IMR-90 (cell line): Measurements from ENCODE around the gene PPP2R2D. TPM values are rescaled to one million over a fixed set of nuclear protein-coding genes. Genes with fewer than 3 reads are reported as not detected.

Experiments
- ATAC-seq: fragments of 200-7000 bp; cut with Tn5 transposase; 2 replicates; pipeline ENCODE4 v1.9.1; 2020; ENCODE audit warnings: low read depth, mild to moderate bottlenecking, moderate library complexity
- BruUV-seq: library from RNA; stranded (reverse); fragments of 400-500 nt; replicated peaks from 2 replicates; lab custom pipeline; 2021; lab: Mats Ljungman, UMichigan
- CTCF ChIA-PET: fragments of 300-600 bp; formaldehyde crosslinking; extraction: SDS; loops from one replicate; lab custom pipeline; 2021; ENCODE audit warnings: antibody characterized with exemption; lab: Yijun Ruan, JAX
- POLR2A ChIA-PET: fragments of 300-600 bp; sonication (Branson Sonifier 250); formaldehyde crosslinking; loops from one replicate; lab custom pipeline; 2022; ENCODE audit warnings: antibody characterized with exemption; ENCODE audit not compliant: unreplicated experiment; lab: Charles Lee
- DNase-seq: peaks from one replicate; pipeline ENCODE4 v3.0.0; 2013
- H2AFZ ChIP-seq: replicated peaks from 2 replicates; pipeline ENCODE3; 2013; ENCODE audit warnings: low read length, mild to moderate bottlenecking; ENCODE audit not compliant: poor library complexity
- H2AK5ac ChIP-seq: 2 replicates; pipeline ENCODE4 v1.6.1; 2013; ENCODE audit warnings: low read depth, low read length, inconsistent platforms
- H2AK9ac ChIP-seq: replicated peaks from 2 replicates; pipeline ENCODE3; 2013; ENCODE audit warnings: mild to moderate bottlenecking, low read depth, low read length, moderate library complexity; ENCODE audit not compliant: poor library complexity
- H2BK120ac ChIP-seq: 2 replicates; pipeline ENCODE4 v1.6.1; 2013; ENCODE audit warnings: low read depth, low read length, inconsistent platforms
- H2BK15ac ChIP-seq: 3 replicates; pipeline ENCODE4 v1.6.1; 2013; ENCODE audit warnings: low read depth, low read length, inconsistent platforms
- H2BK20ac ChIP-seq: 2 replicates; pipeline ENCODE4 v1.6.1; 2013; ENCODE audit warnings: low read depth, mild to moderate bottlenecking, inconsistent platforms, low read length, moderate library complexity
- H2BK5ac ChIP-seq: 2 replicates; pipeline ENCODE4 v1.6.1; 2013; ENCODE audit warnings: mild to moderate bottlenecking, low read depth, low read length, inconsistent platforms; ENCODE audit not compliant: poor library complexity, severe bottlenecking
- H3K14ac ChIP-seq: replicated peaks from 2 replicates; pipeline ENCODE4 v1.6.1; 2013; ENCODE audit warnings: low read depth, low read length, inconsistent platforms
- H3K18ac ChIP-seq: 2 replicates; pipeline ENCODE4 v1.6.1; 2013; ENCODE audit warnings: low read depth, low read length, control low read depth
- H3K23ac ChIP-seq: 2 replicates; pipeline ENCODE4 v1.6.1; 2013; ENCODE audit warnings: low read depth, low read length, inconsistent platforms
- H3K27ac ChIP-seq: 2 replicates; pipeline ENCODE4 v1.5.1; 2013; ENCODE audit warnings: mild to moderate bottlenecking, control low read depth, low read length; ENCODE audit not compliant: insufficient read depth
- H3K27me3 ChIP-seq: 2 replicates; pipeline ENCODE4 v1.6.1; 2013; ENCODE audit warnings: low read length; ENCODE audit not compliant: control insufficient read depth, insufficient read depth
- H3K36me3 ChIP-seq: 2 replicates; pipeline ENCODE4 v1.6.1; 2013; ENCODE audit warnings: low read length, mixed read lengths; ENCODE audit not compliant: control insufficient read depth, insufficient read depth
- H3K4ac ChIP-seq: 2 replicates; pipeline ENCODE4 v1.6.1; 2013; ENCODE audit warnings: low read depth, low read length, inconsistent platforms
- H3K4me1 ChIP-seq: 2 replicates; pipeline ENCODE4 v1.6.1; 2013; ENCODE audit warnings: low read length, mixed read lengths; ENCODE audit not compliant: control insufficient read depth, insufficient read depth
- H3K4me2 ChIP-seq: 2 replicates; pipeline ENCODE4 v1.6.1; 2013; ENCODE audit warnings: low read depth, mild to moderate bottlenecking, control low read depth, low read length, moderate library complexity
- H3K4me3 ChIP-seq: 2 replicates; pipeline ENCODE4 v1.5.1; 2013; ENCODE audit warnings: low read depth, mild to moderate bottlenecking, control low read depth, low read length, moderate library complexity; ENCODE audit not compliant: insufficient read depth
- H3K56ac ChIP-seq: 2 replicates; pipeline ENCODE4 v1.6.1; 2013; ENCODE audit warnings: low read length, inconsistent platforms; ENCODE audit not compliant: insufficient read depth; ENCODE audit errors: extremely low read depth
- H3K79me1 ChIP-seq, 2 experiments: 2 replicates each; pipeline ENCODE4 v1.6.1; 2013; ENCODE audit warnings: low read length in 2 of 2, inconsistent platforms in 1 of 2, low read depth in 1 of 2
- H3K9ac ChIP-seq: 2 replicates; pipeline ENCODE4 v1.6.1; 2013; ENCODE audit warnings: low read depth, low read length, control low read depth
- H3K9me1 ChIP-seq: 2 replicates; pipeline ENCODE4 v1.6.1; 2013; ENCODE audit warnings: low read length, inconsistent platforms; ENCODE audit not compliant: insufficient read depth
- H3K9me3 ChIP-seq: 2 replicates; pipeline ENCODE4 v1.6.1; 2013; ENCODE audit warnings: low read length; ENCODE audit not compliant: control insufficient read depth, insufficient read depth
- H4K20me1 ChIP-seq: 2 replicates; pipeline ENCODE4 v1.6.1; 2013; ENCODE audit warnings: low read length, inconsistent platforms; ENCODE audit not compliant: insufficient read depth
- H4K5ac ChIP-seq: 2 replicates; pipeline ENCODE4 v1.6.1; 2013; ENCODE audit warnings: mild to moderate bottlenecking, low read depth, low read length, control low read depth
- H4K8ac ChIP-seq, 2 experiments: 2 replicates each; pipeline ENCODE4 v1.6.1; 2013; ENCODE audit warnings: low read depth in 2 of 2, low read length in 2 of 2, control low read depth in 1 of 2, inconsistent platforms in 1 of 2
- H4K91ac ChIP-seq: 2 replicates; pipeline ENCODE4 v1.6.1; 2013; ENCODE audit warnings: low read depth, low read length, inconsistent platforms; ENCODE audit not compliant: insufficient read depth
- BHLHE40 ChIP-seq: fragments of 150-350 bp; IDR thresholded peaks from 2 replicates; pipeline ENCODE4 v1.6.1; 2016; ENCODE audit warnings: mild to moderate bottlenecking, low read depth, low read length
- CEBPB ChIP-seq: IDR thresholded peaks from 2 replicates; pipeline ENCODE4 v1.6.1; 2012; ENCODE audit warnings: low read depth, low read length, improper control_type of control experiment
- CHD1 ChIP-seq: IDR thresholded peaks from 2 replicates; pipeline ENCODE4 v1.6.1; 2012; ENCODE audit warnings: low read depth, low read length, improper control_type of control experiment
- FOS ChIP-seq: fragments of 150-350 bp; IDR thresholded peaks from 2 replicates; pipeline ENCODE4 v1.6.1; 2016; ENCODE audit warnings: low read depth, low read length
- MAFK ChIP-seq: IDR thresholded peaks from 2 replicates; pipeline ENCODE4 v1.6.1; 2012; ENCODE audit warnings: low read depth, low read length, improper control_type of control experiment
- MAZ ChIP-seq: IDR thresholded peaks from 2 replicates; pipeline ENCODE4 v1.6.1; 2012; ENCODE audit warnings: low read depth, mild to moderate bottlenecking, low read length, improper control_type of control experiment, moderate library complexity, borderline replicate concordance
- MXI1 ChIP-seq: IDR thresholded peaks from 2 replicates; pipeline ENCODE4 v1.6.1; 2012; ENCODE audit warnings: low read depth, mild to moderate bottlenecking, low read length, moderate library complexity, borderline replicate concordance
- NFE2L2 ChIP-seq: fragments of 150-350 bp; IDR thresholded peaks from 2 replicates; pipeline ENCODE4 v1.6.1; 2016; ENCODE audit warnings: low read depth, mild to moderate bottlenecking, low read length
- POLR2A ChIP-seq: IDR thresholded peaks from 2 replicates; pipeline ENCODE4 v1.6.1; 2012; ENCODE audit warnings: mild to moderate bottlenecking, low read depth, low read length
- RAD21 ChIP-seq: IDR thresholded peaks from 2 replicates; pipeline ENCODE4 v1.6.1; 2012; ENCODE audit warnings: low read length, improper control_type of control experiment
- RCOR1 ChIP-seq: IDR thresholded peaks from 2 replicates; pipeline ENCODE4 v1.6.1; 2012; ENCODE audit warnings: mild to moderate bottlenecking, low read length, improper control_type of control experiment; ENCODE audit not compliant: insufficient replicate concordance
- RFX5 ChIP-seq: IDR thresholded peaks from 2 replicates; pipeline ENCODE4 v1.8.0; 2012; ENCODE audit warnings: low read depth, mild to moderate bottlenecking, low read length, moderate library complexity
- SMC3 ChIP-seq: fragments of 150-350 bp; IDR thresholded peaks from 2 replicates; pipeline ENCODE4 v1.6.1; 2016; ENCODE audit warnings: low read depth, mild to moderate bottlenecking, antibody characterized with exemption, low read length, moderate library complexity
- WGBS, 2 experiments: methylation state at CpG; one replicate each; pipeline versions ENCODE4 v1.1.5 to v1.1.7; 2013; ENCODE audit warnings: missing lambda C conversion rate in 2 of 2; ENCODE audit not compliant: insufficient read length in 1 of 2; ENCODE audit errors: extremely low coverage in 2 of 2; 5-methylcytosine and 5-hydroxymethylcytosine counted together
- dilution Hi-C: fragments of 300-500 bp; cut with HindIII; formaldehyde crosslinking; loops from one replicate; pipeline ENCODE4 v1.14.3; 2018; ENCODE audit warnings: low sequenced_read_pairs; ENCODE audit not compliant: unreplicated experiment
- in situ Hi-C: fragments of 300-500 bp; cut with MboI; formaldehyde crosslinking; loops from 3 replicates; pipeline ENCODE4 v1.14.3; 2019; ENCODE audit warnings: low sequenced_read_pairs, inconsistent platforms, mixed read lengths
- intact Hi-C: fragments of 100-400 bp; cut with micrococcal nuclease; formaldehyde crosslinking; loops from 2 replicates; pipeline ENCODE4 v1.10.0; 2022
- polyA plus RNA-seq, 3 experiments: library from polyadenylated mRNA; depleted of rRNA; stranded (reverse); fragments of >200 nt; gene quantifications; 2 replicates each; pipeline ENCODE4 v1.2.3, GENCODE V29; 2012; ENCODE audit warnings: low replicate concordance in 1 of 3
- total RNA-seq: library from RNA; depleted of rRNA; stranded (reverse); fragments of >200 nt; gene quantifications from 2 replicates; pipeline ENCODE4 v1.2.3, GENCODE V29; 2012
- TF ChIP-seq, protein P1 (sequence below): conservative IDR thresholded peaks from 2 replicates; pipeline ENCODE4 v1.5.1; 2012; ENCODE audit warnings: mild to moderate bottlenecking, low read depth, low read length, improper control_type of control experiment
- TF ChIP-seq, protein P2 (sequence below): fragments of 150-350 bp; IDR thresholded peaks from 2 replicates; pipeline ENCODE4 v1.6.1; 2017; ENCODE audit warnings: mild to moderate bottlenecking, antibody characterized with exemption, low read length, low read depth
- TF ChIP-seq, protein P3 (sequence below): fragments of 150-350 bp; IDR thresholded peaks from 2 replicates; pipeline ENCODE4 v1.6.1; 2016; ENCODE audit warnings: low read depth, mild to moderate bottlenecking, low read length, moderate library complexity, borderline replicate concordance

The PPP2R2D gene
- total and polyA plus RNA-seq, 2 of the 4 experiments (the other 2 are of a cell fraction), result 22.8 to 23.8 TPM

DNA sequence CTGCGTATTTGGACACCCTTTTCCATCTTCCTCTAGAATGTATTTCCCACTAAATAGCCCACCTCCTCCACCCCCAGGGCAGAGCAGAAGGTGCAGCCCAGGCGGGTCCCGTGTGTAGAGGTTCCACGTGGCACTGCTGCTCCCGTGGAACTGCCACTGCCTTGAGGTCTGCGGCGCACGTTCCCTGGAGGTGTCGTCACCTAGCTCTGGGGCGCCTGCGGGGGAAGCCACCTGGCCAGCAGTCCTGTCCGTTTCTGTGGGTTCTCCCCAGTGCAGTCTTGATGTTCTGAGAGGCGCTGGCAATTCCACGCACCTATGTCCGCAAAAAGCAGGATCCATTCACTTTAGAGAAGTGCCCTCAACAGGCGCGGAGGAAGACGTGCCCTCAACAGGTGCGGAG, 59.0 kb downstream of the PPP2R2D start:
- peaks cover 13% of the 10 kb centered on the region for H4K20me1 ChIP-seq
- no peak overlapping the region for H4K8ac ChIP-seq
- no peaks in the 10 kb centered on the region for H3K9me1 ChIP-seq
- intact Hi-C loops (no loop called here), dilution Hi-C loops (no loop called here), in situ Hi-C loops (no loop called here)
- H3K9ac ChIP-seq, result no peak overlapping the region
- H2AK9ac ChIP-seq, result peak overlapping the region; percentile 23
- BruUV-seq, result no TSS peak
- no peak overlapping the region for H3K23ac ChIP-seq
- ChIA-PET POLR2A (no interaction called here), CTCF (no interaction called here)
- no peak overlapping the region for H3K4me3 ChIP-seq
- H2AFZ ChIP-seq, result no peak overlapping the region
- H3K56ac ChIP-seq, result no peak overlapping the region
- ATAC-seq (no peak), DNase-seq (no peak)
- 85% methylated on average over 10 of the region's 19 CpGs; no CpG with 5 or more reads in 1 of the 2 experiments for WGBS, 2 experiments
- TF ChIP-seq CEBPB (no peak), POLR2A (no peak), FOS (no peak), SMC3 (no peak), MAFK (no peak), RCOR1 (no peak), MXI1 (no peak), NFE2L2 (no peak), RFX5 (no peak), BHLHE40 (no peak), CHD1 (no peak), RAD21 (no peak), MAZ (no peak)
- TF ChIP-seq, protein P1, sequence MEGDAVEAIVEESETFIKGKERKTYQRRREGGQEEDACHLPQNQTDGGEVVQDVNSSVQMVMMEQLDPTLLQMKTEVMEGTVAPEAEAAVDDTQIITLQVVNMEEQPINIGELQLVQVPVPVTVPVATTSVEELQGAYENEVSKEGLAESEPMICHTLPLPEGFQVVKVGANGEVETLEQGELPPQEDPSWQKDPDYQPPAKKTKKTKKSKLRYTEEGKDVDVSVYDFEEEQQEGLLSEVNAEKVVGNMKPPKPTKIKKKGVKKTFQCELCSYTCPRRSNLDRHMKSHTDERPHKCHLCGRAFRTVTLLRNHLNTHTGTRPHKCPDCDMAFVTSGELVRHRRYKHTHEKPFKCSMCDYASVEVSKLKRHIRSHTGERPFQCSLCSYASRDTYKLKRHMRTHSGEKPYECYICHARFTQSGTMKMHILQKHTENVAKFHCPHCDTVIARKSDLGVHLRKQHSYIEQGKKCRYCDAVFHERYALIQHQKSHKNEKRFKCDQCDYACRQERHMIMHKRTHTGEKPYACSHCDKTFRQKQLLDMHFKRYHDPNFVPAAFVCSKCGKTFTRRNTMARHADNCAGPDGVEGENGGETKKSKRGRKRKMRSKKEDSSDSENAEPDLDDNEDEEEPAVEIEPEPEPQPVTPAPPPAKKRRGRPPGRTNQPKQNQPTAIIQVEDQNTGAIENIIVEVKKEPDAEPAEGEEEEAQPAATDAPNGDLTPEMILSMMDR, result no peak
- TF ChIP-seq, protein P2, sequence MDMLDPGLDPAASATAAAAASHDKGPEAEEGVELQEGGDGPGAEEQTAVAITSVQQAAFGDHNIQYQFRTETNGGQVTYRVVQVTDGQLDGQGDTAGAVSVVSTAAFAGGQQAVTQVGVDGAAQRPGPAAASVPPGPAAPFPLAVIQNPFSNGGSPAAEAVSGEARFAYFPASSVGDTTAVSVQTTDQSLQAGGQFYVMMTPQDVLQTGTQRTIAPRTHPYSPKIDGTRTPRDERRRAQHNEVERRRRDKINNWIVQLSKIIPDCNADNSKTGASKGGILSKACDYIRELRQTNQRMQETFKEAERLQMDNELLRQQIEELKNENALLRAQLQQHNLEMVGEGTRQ, result no peak
- TF ChIP-seq, protein P3, sequence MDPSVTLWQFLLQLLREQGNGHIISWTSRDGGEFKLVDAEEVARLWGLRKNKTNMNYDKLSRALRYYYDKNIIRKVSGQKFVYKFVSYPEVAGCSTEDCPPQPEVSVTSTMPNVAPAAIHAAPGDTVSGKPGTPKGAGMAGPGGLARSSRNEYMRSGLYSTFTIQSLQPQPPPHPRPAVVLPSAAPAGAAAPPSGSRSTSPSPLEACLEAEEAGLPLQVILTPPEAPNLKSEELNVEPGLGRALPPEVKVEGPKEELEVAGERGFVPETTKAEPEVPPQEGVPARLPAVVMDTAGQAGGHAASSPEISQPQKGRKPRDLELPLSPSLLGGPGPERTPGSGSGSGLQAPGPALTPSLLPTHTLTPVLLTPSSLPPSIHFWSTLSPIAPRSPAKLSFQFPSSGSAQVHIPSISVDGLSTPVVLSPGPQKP, result no peak
- H3K4me1 ChIP-seq, result no peaks in the 10 kb centered on the region
- H3K14ac ChIP-seq, result no peak overlapping the region
- no peak overlapping the region for H4K91ac ChIP-seq
- peaks cover 30% of the 10 kb centered on the region for H3K36me3 ChIP-seq
- no peak overlapping the region for H2BK5ac ChIP-seq
- no peak overlapping the region for H2AK5ac ChIP-seq
- no peak overlapping the region for H3K18ac ChIP-seq
- no peak overlapping the region for H3K4ac ChIP-seq
- no peak overlapping the region for H2BK120ac ChIP-seq
- H2BK15ac ChIP-seq, result no peak overlapping the region
- H3K27ac ChIP-seq, result no peak overlapping the region
- H3K9me3 ChIP-seq, result no peaks in the 10 kb centered on the region
- H3K27me3 ChIP-seq, result no peaks in the 10 kb centered on the region
- H3K4me2 ChIP-seq, result no peak overlapping the region
- H4K5ac ChIP-seq, result no peak overlapping the region
- no peak overlapping the region for H2BK20ac ChIP-seq
- H3K79me1 ChIP-seq, result peaks cover 2 to 15% of the 10 kb centered on the region in 2 experiments; a peak in 3 of 4 replicates
